ENCODE results near the gene UBC. TPM values are rescaled to one million over a fixed set of nuclear protein-coding genes. Genes with fewer than 3 reads are reported as not detected.
"Not testable (repeated sequence)": the region's sequence is repeated elsewhere in the genome, so short reads cannot be mapped to it uniquely, and the experiment has no call there.

The UBC gene
- total RNA-seq, 1 donor from 2014 or later: 979 TPM

DNA sequence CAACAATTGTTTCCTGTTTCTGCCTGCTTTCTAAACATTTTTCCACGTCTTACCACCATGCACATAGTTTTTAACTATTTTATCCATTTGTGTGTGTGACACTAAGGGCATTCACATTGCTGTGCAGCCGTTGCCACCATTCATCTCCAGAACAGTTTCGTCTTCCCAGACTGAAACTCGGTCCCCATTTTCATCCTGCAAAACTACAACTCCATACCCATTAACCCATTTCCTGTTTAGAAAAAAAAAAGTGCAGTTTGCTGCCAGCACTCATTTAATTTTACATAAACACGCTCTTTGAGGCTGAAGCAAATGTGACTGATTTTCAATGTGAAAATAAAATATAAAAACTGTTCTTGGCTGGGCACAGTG lies 15.5 kb downstream of the UBC start:
- ATAC-seq: peak; percentile 3
- intact Hi-C loops (cut with DNase I): no loop called here

DNA sequence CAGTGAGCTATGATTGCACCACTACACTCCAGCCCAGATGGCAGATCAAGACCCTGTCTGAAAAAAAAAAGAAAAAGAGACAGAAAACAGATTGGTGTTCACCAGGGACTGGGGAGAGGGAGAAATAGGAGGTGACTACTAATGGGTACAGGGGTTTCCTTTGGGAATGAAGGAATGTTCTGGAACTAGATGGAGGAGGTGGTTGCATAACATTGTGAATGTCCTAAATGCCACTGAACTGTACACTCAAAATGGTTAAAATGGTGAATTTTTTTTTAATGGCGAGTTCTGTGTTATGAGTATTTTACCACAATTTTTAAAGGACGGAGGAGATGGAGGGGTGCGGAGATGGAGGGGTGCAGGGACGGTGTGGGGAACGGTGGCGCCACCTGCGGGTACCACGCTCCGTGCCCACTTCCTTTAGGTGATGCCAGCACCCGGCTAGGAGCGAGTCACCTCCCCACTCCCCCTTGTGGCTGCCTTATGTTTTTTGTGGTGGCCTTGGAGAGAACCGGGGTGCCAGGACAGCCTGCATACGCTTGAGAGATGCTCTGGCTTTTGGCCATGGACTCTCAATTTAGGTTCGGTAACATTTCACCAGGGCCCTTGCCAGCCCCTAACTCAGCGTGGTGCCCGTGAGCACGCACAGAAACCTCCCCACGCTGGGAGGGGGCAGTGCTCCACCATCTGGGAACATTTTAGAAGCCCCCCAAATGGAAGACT lies 16.1 kb downstream of the UBC start:
- DNase-seq (ENCODE audit: low spot score) (no peak), ATAC-seq (peak; percentile 79)
- intact Hi-C loops (cut with DNase I): no loop called here

More for the DNA sequence above, 15.5 kb downstream of the UBC start:
- no peak for DNase-seq (ENCODE audit: low spot score)

DNA sequence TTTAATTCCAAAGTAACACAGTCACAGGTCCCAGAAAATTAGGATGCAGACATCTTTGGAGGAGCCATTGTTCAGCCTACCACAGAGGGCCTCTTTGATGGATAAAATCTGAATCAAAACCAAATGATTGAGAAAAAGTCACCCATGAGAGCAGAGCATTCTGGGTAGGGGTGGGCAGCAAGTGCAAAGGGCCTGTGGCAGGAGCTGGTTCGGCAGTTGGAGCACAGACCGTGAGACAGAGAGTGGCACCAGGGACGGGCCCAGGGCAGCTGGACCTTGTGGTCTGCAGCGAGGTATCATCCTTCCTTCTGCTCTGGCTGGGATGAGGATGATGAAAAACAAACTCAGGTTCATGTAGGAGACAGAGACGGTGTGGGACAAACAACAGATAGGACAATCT lies 18.0 kb downstream of the UBC start:
- no peak for DNase-seq (ENCODE audit: low spot score)
- ATAC-seq: no peak

DNA sequence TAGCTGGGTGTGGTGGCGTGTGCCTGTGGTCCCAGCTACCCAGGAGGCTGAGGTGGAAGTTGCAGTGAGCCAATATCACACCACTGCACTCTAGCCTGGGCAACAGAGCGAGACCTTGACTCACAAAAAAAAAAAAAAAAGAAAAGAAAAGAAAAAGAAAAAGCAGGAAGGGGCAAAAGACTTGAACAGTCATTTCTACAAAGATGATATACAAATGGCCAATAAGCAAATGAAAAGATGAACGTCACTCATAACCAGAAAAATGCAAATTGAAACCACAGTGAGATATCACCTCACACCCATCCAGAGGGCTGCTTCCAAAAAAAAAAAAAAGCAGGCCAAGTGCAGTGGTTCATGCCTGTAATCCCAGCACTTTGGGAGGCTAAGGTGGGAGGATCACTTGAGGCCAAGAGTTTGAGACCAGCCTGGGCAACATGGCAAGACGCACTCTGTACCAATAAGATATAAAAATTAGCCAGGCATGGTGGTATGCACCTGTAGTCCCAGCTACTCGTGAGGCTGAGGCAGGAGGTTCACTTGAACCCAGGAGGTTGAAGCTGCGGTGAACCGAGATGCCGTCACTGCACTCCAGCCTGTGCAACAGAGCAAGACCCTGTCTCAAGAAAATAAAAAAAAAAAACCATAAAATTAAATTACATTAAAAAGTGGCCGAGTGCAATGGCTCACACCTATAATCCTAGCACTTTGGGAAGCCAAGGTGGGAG lies 20.5 kb downstream of the UBC start:
- DNase-seq (ENCODE audit: low spot score): no peak
- intact Hi-C loops (cut with DNase I): no loop called here
- no peak for ATAC-seq

More for the DNA sequence above, 18.0 kb downstream of the UBC start:
- intact Hi-C loops (cut with DNase I): no loop called here

DNA sequence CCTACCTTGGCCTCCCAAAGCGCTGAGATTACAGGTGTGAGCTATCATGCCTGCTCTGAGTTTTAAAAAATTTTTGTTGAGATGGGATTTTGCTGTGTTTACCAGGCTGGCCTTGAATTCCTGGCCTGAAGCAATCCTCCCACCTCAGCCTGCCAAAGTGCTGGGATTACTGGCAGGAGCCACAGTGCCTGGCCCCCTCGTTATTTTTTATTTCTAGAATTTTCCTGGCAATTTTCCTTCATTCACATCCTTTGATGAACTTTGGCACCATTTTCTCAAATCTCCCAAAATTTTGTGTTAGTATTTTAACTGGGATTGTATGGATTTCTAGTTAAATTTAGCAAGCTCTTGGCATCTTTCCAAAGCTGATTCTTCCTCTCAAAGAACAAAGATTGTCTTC lies 26.2 kb downstream of the UBC start:
- DNase-seq (ENCODE audit: low spot score) (no peak), ATAC-seq (peak; percentile 42)
- intact Hi-C loops (cut with DNase I): no loop called here

DNA sequence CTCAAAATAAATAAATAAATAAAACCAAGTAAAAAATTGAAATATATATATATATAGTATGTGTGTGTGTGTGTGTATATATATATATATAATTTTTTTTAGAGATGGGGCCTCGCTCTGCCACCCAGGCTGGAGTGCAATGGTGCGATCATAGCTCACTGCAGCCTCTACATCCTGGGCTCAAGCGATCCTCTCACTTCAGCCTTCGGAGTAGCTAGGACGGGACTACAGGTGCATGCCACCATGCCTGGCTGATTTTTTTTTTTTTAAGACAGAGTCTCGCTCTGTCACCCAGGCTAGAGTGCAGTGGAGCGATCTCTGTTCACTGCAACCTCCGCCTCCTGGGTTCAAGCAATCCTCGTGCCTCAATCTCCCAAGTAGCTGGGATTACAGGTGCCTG lies 26.7 kb downstream of the UBC start:
- DNase-seq (ENCODE audit: low spot score); intact Hi-C loops (cut with DNase I); ATAC-seq: not testable (repeated sequence)

DNA sequence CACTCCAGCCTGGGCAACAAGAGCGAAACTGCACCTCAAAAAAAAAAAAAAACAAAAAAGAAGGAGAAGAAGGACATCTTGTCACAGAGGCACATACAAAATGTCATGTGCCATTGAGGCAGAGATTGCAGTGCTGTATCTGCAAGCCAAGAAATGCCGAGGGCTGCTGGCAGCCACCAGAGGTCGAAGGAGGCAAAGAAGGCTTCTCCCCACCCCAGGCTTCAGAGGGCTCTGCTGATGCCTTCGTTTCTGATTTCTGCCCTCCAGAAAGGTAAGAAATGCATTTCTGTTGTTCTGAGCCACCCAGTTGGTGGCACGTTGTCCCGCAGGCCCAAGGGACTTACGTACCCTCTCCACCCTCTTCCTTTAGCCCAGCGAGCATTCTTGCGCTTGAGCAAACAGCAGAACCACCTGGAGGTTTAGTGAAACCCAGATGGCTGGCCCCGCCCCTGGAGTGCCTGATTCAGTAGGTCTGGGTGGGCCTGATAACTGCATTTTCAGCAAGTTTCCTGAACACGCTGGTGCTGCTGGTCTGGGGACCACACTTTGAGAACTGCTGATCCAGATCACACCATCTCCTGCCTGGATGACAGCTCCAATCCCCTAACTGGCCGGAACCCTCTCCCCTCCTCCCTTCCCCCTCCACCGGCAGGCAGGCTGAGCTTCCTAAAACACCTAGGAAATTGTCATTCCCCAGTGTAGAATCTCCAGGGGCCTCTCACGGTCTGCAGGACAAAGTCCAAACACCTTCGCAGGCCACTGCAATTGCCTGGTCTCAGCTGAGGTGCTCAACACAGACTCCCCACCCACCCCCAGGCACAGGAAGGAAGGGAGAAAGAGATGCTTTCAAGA lies 29.6 kb downstream of the UBC start:
- intact Hi-C loops (cut with DNase I): no loop called here
- no peak for DNase-seq (ENCODE audit: low spot score)
- no peak for ATAC-seq

DNA sequence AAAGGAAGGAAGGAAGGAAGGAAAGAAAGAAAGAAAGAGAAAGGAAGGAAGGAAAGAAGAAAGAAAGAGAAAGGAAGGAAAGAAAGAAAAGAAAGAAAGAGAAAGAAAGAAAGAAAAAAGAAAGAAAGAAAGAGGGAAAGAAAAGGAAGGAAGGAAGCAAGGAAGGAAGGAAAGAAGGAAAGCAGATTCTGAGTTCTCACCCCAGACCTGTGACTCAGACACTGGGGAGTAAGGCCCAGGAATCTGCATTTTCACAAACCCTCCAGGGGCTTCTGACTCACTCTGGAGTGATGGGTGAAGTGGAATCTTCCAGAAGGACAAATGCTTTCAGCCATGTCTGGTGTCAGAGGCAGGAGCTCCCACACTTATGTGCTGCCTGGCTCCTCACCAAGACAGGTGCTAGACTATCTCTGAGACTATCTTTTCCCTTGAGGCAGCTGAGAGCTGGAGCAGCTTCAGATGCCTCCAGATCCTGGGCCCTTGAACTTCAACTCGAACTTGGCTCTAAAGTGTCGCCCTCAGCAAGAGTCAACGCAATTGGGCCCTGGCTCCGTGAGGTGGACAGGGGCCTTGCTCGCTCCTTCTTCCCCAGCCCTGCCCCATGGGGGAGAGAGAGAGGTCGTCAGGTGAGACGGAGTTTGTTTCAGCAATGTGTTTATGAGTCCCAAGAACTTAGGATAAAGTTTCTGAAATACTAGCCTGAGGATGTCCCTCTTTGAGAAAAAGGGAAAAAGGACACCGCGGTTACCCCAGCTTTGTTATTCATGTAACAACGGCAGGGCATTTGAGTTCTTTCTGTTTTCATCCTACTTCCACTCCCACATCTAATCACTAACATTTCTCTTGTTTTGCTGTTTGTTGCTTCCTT lies 31.0 kb downstream of the UBC start:
- intact Hi-C loops (cut with DNase I): no loop called here
- no peak for DNase-seq (ENCODE audit: low spot score)
- no peak for ATAC-seq

DNA sequence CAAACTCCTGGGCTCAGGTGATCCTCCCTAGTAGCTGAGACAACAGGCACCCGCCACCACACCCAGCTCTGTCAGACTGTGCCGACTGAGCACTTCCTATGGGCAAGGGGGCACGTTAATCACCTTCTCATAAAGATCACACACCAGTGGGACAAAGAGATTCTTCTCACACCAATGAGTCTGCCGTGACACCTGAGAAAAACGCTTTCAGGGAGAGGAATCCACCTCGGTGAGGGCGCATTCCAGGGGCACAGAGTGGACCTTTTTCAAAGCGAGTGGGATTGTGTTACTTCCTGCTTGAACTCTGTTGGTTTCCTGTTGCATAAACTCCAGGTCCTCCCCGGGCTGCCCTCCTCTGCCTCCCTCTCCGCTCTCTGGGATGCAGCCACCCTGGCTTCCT lies 33.3 kb downstream of the UBC start:
- peak; percentile 29 for ATAC-seq
- DNase-seq (ENCODE audit: low spot score): no peak
- intact Hi-C loops (cut with DNase I): no loop called here

DNA sequence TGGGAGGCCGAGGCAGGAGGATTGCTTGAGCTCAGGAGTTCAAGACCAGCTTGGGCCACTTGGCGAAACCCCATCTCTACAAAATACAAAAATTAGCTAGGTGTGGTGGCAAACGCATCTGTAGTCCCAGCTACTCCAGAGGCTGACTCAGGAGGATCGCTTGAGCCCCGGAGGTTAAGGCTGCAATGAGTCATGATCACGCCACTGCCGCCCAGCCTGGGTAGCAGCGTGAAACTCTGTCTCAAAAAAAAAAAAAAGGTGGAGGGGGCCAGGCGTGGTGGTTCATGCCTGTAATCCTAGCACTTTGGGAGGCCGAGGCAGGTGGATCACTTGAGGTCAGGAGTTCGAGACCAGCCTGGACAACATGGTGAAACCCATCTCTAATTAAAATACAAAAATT lies 34.1 kb downstream of the UBC start:
- intact Hi-C loops (cut with DNase I); DNase-seq (ENCODE audit: low spot score); ATAC-seq: not testable (repeated sequence)

DNA sequence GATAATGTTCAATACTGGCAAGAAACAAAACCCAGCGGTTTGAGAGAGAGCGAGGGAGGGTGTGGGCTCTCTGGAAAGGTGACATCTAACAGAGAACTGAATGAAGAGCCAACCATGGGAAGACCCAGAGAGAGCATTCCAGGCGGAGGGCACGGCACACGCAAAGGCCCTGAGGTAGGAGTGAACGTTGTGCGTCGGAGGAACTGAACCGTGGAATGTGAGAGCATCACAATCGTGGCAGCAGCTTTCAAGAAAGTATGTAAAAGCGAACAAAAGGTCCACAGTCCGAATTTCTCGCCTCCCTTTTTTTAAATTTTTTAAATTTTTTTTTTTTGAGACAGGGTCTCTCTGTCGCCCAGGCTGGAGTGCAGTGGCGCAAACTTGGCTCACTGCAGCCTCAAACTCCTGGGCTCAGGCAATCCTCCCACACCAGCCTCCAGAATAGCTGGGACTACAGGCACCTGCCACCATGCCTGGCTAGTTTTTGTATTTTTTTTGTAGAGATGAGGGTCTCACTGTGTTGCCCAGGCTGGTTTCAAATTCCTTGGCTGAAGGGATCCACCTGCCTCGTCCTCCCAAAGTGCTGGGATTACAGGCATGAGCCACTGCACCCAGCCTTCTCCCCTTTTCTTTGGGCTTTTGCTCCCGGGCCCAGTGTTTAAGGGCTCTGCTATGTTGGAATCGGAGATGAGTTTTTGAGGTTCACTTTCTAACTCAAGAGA lies 35.5 kb downstream of the UBC start:
- DNase-seq (ENCODE audit: low spot score) (no peak), ATAC-seq (no peak)
- intact Hi-C loops (cut with DNase I): no loop called here

DNA sequence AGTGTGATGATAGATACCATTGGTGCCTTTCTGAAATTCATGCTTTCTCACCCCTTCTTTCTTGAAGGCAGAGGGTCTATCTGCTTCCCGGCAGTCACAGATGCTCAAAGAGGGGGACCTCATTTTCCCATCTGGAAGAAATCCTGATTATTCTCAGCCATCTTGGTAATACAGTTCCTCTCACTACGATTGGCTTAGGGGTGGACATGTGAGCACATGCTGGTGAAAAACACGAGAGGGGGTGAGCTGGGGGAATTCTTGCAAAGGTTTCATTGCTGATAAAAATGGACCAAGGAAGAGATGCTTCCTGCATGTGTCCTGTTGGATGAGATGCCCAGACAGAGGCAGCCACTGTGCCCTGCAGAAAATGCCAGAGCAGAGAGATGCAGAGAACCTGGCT lies 37.0 kb downstream of the UBC start:
- ATAC-seq (no peak), DNase-seq (ENCODE audit: low spot score) (no peak)
- intact Hi-C loops (cut with DNase I): no loop called here

DNA sequence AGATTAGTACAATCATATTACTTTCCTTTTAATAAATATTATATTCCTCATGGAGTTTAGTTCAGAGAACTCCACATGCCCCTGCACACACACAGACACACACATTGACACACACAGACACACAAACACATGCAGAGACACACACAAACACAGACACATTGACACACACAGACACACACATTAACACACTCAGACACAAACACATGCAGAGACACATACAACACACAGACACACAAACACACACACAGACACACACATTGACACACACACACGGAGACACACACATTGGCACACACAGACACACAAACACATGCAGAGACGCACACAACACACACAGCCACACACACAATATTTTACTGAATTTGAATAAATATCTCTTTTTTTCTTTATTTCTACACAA lies 38.3 kb downstream of the UBC start:
- ATAC-seq (no peak), DNase-seq (ENCODE audit: low spot score) (no peak)
- intact Hi-C loops (cut with DNase I): no loop called here

DNA sequence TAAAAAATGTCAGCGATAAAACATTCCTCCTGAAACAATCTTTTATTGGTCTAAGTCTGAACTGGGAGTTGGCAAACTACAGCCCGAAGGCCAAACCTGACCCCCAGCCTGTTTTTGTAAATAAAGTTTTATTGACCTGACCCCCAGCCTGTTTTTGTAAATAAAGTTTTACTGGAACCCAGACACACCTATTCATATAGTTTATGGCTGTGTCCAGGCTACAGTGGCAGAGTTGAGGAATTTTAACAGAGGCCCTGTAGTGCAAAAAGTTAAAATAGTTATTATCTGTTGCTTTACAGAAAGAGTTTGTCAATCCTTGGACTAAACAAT lies 38.7 kb downstream of the UBC start:
- ATAC-seq (no peak), DNase-seq (ENCODE audit: low spot score) (no peak)
- intact Hi-C loops (cut with DNase I): no loop called here

DNA sequence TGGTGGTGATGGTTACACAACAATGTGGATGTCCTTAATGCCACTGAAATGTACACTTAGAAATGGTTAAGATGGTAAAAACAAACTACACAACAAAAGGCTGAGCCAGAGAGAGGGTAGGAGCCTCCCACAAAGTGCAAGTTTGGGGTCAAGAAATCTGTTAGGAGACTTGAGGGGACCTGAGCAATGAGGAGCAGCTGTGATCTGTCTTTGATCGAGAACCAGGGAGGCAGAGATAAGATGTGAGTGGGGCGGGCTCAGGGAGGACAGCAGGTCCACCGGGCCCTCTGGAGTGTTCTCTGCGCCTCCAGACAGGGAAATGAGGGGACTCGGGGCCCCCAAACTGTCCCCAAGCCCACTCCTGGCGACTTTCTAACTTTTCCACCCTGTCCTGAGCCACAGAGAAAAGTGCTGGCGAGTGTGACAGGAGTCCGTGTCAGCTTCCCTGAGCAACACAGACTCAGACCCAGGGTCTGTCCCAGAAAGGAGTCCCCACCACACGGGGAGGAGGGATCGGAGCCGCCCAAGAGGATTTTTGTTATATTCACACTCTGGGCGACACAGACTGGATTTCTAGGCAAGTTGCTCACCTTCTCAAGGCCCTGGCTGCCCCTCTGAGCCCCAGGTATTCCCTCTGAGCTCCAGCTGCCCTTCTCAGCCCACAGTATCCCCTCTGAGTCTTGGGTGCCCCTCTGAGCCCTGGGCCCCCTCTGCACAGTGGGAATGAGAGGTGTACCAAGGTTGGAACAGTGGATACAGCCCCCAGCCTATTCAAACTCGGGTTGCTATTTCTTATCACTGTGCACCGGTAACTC lies 39.3 kb downstream of the UBC start:
- ATAC-seq (no peak), DNase-seq (ENCODE audit: low spot score) (no peak)
- intact Hi-C loops (cut with DNase I): no loop called here

DNA sequence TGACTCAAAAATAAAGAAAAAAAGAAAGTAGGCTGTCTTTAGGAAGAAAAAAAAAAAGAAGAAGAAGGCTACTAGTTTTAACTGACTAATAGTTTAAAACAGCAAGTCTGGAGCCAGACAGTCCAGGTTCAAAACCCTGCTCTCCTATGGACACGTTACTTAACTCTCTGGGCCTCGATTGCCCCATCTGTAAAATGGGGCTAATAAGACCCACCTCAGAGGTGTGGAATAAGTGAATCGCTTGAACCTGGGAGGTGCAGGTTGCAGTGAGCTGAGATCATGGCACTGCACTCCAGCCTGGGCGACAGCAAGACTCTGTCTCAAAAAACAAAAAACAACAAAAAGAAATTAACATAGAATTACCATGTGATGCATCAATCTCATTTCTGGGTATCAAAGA lies 40.3 kb downstream of the UBC start:
- ATAC-seq: no peak
- no peak for DNase-seq (ENCODE audit: low spot score)
- intact Hi-C loops (cut with DNase I): no loop called here

DNA sequence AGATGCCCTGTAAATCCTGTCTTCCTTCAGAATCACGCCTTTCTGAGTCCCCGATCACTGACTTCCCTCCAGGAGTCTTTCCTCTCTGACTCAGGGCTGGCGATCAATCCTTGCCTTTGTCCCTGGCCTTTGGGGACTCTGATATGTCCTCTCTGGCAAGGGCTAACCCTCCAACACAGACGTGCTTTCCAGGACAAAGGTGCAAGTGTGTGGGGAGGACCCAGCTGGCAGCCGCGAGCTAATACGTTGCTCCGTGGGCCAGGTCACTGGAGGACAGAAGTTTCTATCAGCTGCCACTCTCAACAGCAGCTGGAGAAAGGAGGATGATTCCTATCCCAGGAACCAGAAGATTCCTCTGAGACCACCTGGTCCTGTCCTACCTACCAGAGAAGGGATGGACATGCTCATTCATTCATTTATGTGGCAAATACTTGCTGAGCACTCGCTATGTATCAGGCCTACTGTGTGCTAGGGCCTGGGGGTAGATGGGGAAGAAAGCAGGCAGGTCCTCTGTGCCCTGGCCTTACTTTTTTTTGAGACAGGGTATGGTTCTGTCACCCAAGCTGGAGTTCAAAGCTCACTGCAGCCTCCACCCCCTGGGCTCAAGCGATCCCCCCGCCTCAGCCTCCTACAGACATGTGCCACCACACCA lies 42.3 kb downstream of the UBC start:
- intact Hi-C loops (cut with DNase I): no loop called here
- DNase-seq (ENCODE audit: low spot score) (no peak), ATAC-seq (peak; percentile 48)

Measured in sciatic nerve (tissue), 2 donors.